K562 (cell line): ENCODE data around the gene LMF2. TPM values are rescaled to one million over a fixed set of nuclear protein-coding genes. Genes with fewer than 3 reads are reported as not detected.
A peak's percentile ranks its signal among the peaks of the same experiment; 100 is the strongest.

Source experiments
- ARID2 ChIP-seq: fragments of 450-650 bp; IDR thresholded peaks from 2 replicates; pipeline ENCODE4 v1.6.1; 2017; ENCODE audit warnings: antibody characterized with exemption, mild to moderate bottlenecking
- CREB1 ChIP-seq, 2 experiments: sonication (generic) in 1 of 2; formaldehyde crosslinking in 1 of 2; IDR thresholded peaks; 2 replicates each; pipeline versions ENCODE4 v1.6.1 to v1.8.0; 2012 to 2022; ENCODE audit warnings: inconsistent platforms in 1 of 2, mild to moderate bottlenecking in 1 of 2, missing genetic modification reagents in 1 of 2, moderate library complexity in 1 of 2
- HLTF ChIP-seq: fragments of 450-650 bp; IDR thresholded peaks from 2 replicates; pipeline ENCODE4 v1.6.1; 2016
- KAT2B ChIP-seq: IDR thresholded peaks from one replicate; pipeline ENCODE4 v1.6.1; 2012; ENCODE audit warnings: low read depth, mild to moderate bottlenecking, control low read depth, inconsistent platforms, low read length, moderate library complexity
- MECOM ChIP-seq: fragments of 250-450 bp; sonication (Bioruptor Pico); IDR thresholded peaks from 2 replicates; pipeline ENCODE4 v1.8.0; 2022; ENCODE audit warnings: inconsistent platforms
- TAF15 ChIP-seq: fragments of 200-400 bp; formaldehyde crosslinking; IDR thresholded peaks from 2 replicates; pipeline ENCODE4 v1.6.1; 2017; ENCODE audit warnings: mild to moderate bottlenecking, low read depth, low read length, moderate library complexity
- TAF7 ChIP-seq: fragments of 450-650 bp; IDR thresholded peaks from 2 replicates; pipeline ENCODE4 v1.6.1; 2016; ENCODE audit warnings: missing genetic modification characterization, missing compliant biosample characterization
- ZFX ChIP-seq: sonication (generic); formaldehyde crosslinking; IDR thresholded peaks from 2 replicates; pipeline ENCODE4 v1.8.0; 2022; ENCODE audit warnings: mild to moderate bottlenecking, missing genetic modification reagents, moderate library complexity
- ZNF121 ChIP-seq: sonication (generic); formaldehyde crosslinking; conservative IDR thresholded peaks from 2 replicates; pipeline ENCODE4 v1.8.0; 2022; ENCODE audit warnings: missing genetic modification reagents
- polyA plus RNA-seq, 8 experiments: library from polyadenylated mRNA; depleted of rRNA in 4 of 8; stranded (reverse) in 5 of 8; unstranded in 3 of 8; fragments of >200 nt; fragmentation: Nextera tagmentation in 2 of 8; fragmentation: Illumina TruSeq in 1 of 8; extraction: Ambion mirVana in 2 of 8; extraction: Trizol in 1 of 8; gene quantifications; 2 replicates each; pipeline versions ENCODE4 v1.2.1 to v1.2.3, GENCODE V29; 2011 to 2014; ENCODE audit warnings: inconsistent platforms in 1 of 8, missing spikeins in 1 of 8
- total RNA-seq, 7 experiments: library from RNA; depleted of rRNA in 6 of 7; stranded (reverse); fragments of >200 nt in 6 of 7; fragmentation: Illumina TruSeq in 2 of 7; extraction: Trizol in 2 of 7; gene quantifications; 2 replicates each; pipeline versions ENCODE4 v1.2.1 to v1.2.3, GENCODE V29; 2011 to 2021; ENCODE audit warnings: low replicate concordance in 1 of 7
- TF ChIP-seq, protein P1 (sequence below): sonication (generic); IDR thresholded peaks from 2 replicates; pipeline ENCODE4 v1.6.1; 2016
- TF ChIP-seq, protein P2 (sequence below): fragments of 250-450 bp; sonication (Bioruptor Pico); IDR thresholded peaks from 2 replicates; pipeline ENCODE4 v1.4.0; 2020
- TF ChIP-seq, protein P3 (sequence below): fragments of 450-650 bp; IDR thresholded peaks from 2 replicates; pipeline ENCODE4 v1.7.1; 2018; ENCODE audit warnings: mild to moderate bottlenecking, low read depth; ENCODE audit not compliant: partially characterized antibody
- TF ChIP-seq, protein P4 (sequence below): fragments of 250-450 bp; sonication (Bioruptor Pico); IDR thresholded peaks from 2 replicates; pipeline ENCODE4 v1.8.0; 2021; ENCODE audit warnings: moderate library complexity, mild to moderate bottlenecking, inconsistent platforms
- TF ChIP-seq, protein P5 (sequence below): fragments of 250-450 bp; sonication (Bioruptor Pico); IDR thresholded peaks from 2 replicates; pipeline ENCODE4 v1.4.0; 2020; ENCODE audit warnings: mild to moderate bottlenecking
- TF ChIP-seq, protein P6 (sequence below): fragments of 200-400 bp; formaldehyde crosslinking; IDR thresholded peaks from 2 replicates; pipeline ENCODE4 v1.6.1; 2017; ENCODE audit warnings: mild to moderate bottlenecking, low read depth, low read length, moderate library complexity

LMF2 gene
- total and polyA plus RNA-seq, 9 of the 15 experiments (the other 6 are each of a cell fraction or from before 2014, with no cell fraction given), result 0.08 to 37.1 (median 7.6) TPM

DNA sequence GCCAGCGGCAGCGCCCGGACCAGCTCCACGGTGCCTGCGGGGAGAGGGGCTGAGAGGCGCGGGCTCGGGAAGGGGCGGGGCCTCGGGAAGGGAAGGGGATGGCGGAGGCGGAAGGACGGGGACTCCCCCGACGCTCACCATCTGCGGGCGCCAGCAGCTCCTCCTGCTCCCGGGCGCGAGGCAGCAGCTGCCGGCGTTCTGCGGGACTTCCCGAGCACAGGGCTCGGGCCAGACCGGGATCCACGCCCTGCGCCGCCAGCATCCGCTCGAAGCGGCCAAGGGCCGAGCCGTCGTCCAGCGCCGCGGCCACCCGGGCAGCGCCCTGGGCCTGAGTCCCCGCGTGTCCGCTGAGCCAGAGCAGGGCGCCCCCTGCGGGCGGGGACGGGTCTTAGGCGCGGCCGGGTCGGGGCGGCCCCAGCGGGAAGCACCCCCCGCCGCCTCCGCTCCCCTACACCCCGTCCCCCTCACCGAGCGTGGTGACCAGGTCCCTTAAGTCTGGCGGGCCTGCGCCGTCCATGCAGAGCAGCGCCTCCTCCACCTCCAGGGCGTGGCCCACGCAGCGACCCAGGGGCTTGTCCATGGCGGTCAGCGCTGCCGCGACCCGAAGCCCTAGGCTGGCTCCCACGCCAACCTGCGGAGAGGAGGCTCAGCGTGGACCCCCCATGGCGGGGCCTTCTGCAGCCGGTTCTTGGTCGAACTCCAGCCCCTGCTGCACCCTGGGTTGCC lies 18.8 kb upstream of the LMF2 start (continued):
- TF ChIP-seq, protein P1, sequence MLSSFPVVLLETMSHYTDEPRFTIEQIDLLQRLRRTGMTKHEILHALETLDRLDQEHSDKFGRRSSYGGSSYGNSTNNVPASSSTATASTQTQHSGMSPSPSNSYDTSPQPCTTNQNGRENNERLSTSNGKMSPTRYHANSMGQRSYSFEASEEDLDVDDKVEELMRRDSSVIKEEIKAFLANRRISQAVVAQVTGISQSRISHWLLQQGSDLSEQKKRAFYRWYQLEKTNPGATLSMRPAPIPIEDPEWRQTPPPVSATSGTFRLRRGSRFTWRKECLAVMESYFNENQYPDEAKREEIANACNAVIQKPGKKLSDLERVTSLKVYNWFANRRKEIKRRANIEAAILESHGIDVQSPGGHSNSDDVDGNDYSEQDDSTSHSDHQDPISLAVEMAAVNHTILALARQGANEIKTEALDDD, result no peak
- TF ChIP-seq, protein P2, sequence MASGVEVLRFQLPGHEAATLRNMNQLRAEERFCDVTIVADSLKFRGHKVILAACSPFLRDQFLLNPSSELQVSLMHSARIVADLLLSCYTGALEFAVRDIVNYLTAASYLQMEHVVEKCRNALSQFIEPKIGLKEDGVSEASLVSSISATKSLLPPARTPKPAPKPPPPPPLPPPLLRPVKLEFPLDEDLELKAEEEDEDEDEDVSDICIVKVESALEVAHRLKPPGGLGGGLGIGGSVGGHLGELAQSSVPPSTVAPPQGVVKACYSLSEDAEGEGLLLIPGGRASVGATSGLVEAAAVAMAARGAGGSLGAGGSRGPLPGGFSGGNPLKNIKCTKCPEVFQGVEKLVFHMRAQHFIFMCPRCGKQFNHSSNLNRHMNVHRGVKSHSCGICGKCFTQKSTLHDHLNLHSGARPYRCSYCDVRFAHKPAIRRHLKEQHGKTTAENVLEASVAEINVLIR (CRISPR knock-in tag), result 0 out of 2 replicates have a peak, but pooled peaks have one; percentile 8
- no peak for TF ChIP-seq CREB1 (IDR thresholded peaks at IDR 0.05)
- no peak for TF ChIP-seq CREB1 (CRISPR knock-in tag; IDR thresholded peaks at IDR 0.05)
- TF ChIP-seq HLTF, result no peak
- TF ChIP-seq, protein P3, sequence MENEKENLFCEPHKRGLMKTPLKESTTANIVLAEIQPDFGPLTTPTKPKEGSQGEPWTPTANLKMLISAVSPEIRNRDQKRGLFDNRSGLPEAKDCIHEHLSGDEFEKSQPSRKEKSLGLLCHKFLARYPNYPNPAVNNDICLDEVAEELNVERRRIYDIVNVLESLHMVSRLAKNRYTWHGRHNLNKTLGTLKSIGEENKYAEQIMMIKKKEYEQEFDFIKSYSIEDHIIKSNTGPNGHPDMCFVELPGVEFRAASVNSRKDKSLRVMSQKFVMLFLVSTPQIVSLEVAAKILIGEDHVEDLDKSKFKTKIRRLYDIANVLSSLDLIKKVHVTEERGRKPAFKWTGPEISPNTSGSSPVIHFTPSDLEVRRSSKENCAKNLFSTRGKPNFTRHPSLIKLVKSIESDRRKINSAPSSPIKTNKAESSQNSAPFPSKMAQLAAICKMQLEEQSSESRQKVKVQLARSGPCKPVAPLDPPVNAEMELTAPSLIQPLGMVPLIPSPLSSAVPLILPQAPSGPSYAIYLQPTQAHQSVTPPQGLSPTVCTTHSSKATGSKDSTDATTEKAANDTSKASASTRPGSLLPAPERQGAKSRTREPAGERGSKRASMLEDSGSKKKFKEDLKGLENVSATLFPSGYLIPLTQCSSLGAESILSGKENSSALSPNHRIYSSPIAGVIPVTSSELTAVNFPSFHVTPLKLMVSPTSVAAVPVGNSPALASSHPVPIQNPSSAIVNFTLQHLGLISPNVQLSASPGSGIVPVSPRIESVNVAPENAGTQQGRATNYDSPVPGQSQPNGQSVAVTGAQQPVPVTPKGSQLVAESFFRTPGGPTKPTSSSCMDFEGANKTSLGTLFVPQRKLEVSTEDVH, result no peak
- TF ChIP-seq TAF15, result no peak
- TF ChIP-seq, protein P4, sequence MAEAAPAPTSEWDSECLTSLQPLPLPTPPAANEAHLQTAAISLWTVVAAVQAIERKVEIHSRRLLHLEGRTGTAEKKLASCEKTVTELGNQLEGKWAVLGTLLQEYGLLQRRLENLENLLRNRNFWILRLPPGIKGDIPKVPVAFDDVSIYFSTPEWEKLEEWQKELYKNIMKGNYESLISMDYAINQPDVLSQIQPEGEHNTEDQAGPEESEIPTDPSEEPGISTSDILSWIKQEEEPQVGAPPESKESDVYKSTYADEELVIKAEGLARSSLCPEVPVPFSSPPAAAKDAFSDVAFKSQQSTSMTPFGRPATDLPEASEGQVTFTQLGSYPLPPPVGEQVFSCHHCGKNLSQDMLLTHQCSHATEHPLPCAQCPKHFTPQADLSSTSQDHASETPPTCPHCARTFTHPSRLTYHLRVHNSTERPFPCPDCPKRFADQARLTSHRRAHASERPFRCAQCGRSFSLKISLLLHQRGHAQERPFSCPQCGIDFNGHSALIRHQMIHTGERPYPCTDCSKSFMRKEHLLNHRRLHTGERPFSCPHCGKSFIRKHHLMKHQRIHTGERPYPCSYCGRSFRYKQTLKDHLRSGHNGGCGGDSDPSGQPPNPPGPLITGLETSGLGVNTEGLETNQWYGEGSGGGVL (CRISPR knock-in tag), result no peak
- TF ChIP-seq, protein P5, sequence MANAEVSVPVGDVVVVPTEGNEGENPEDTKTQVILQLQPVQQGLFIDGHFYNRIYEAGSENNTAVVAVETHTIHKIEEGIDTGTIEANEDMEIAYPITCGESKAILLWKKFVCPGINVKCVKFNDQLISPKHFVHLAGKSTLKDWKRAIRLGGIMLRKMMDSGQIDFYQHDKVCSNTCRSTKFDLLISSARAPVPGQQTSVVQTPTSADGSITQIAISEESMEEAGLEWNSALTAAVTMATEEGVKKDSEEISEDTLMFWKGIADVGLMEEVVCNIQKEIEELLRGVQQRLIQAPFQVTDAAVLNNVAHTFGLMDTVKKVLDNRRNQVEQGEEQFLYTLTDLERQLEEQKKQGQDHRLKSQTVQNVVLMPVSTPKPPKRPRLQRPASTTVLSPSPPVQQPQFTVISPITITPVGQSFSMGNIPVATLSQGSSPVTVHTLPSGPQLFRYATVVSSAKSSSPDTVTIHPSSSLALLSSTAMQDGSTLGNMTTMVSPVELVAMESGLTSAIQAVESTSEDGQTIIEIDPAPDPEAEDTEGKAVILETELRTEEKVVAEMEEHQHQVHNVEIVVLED (CRISPR knock-in tag), result no peak
- TF ChIP-seq TAF7 (tag), result no peak
- peak; percentile 77 for TF ChIP-seq ZFX
- no peak for TF ChIP-seq ARID2
- TF ChIP-seq, protein P6, sequence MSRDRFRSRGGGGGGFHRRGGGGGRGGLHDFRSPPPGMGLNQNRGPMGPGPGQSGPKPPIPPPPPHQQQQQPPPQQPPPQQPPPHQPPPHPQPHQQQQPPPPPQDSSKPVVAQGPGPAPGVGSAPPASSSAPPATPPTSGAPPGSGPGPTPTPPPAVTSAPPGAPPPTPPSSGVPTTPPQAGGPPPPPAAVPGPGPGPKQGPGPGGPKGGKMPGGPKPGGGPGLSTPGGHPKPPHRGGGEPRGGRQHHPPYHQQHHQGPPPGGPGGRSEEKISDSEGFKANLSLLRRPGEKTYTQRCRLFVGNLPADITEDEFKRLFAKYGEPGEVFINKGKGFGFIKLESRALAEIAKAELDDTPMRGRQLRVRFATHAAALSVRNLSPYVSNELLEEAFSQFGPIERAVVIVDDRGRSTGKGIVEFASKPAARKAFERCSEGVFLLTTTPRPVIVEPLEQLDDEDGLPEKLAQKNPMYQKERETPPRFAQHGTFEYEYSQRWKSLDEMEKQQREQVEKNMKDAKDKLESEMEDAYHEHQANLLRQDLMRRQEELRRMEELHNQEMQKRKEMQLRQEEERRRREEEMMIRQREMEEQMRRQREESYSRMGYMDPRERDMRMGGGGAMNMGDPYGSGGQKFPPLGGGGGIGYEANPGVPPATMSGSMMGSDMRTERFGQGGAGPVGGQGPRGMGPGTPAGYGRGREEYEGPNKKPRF, result no peak
- no peak for TF ChIP-seq ZNF121 (CRISPR knock-in tag)
- no peak for TF ChIP-seq KAT2B
- TF ChIP-seq MECOM (CRISPR knock-in tag), result no peak
